RKO (cell line): ENCODE results near the gene PLEKHH3.
A peak's percentile ranks its signal among the peaks of the same experiment; 100 is the strongest.

Experiments
- DNase-seq: peaks from one replicate; pipeline ENCODE4 v3.0.0-alpha.2; 2016; ENCODE audit warnings: low spot score

The PLEKHH3 gene

GRCh38 chr17:42685831-42686230 is 9.0 kb upstream of the PLEKHH3 start:
- no peak for DNase-seq

- DNase-seq, result no peak
These were observed 8.2 kb upstream of the PLEKHH3 start for GRCh38 chr17:42684929-42685556.

GRCh38 chr17:42683407-42684034 is 6.7 kb upstream of the PLEKHH3 start:
- no peak for DNase-seq

GRCh38 chr17:42682722-42683403 is 6.1 kb upstream of the PLEKHH3 start:
- peak; percentile 69 for DNase-seq

- DNase-seq, result peak; percentile 80
These were observed 5.4 kb upstream of the PLEKHH3 start, which contains the start of gene CNTNAP1 for GRCh38 chr17:42681976-42682721. CNTNAP1 (plus strand) TSS chr17:42682531; CDS start chr17:42682830, 299 bp downstream.

GRCh38 chr17:42680331-42680808 is 3.6 kb upstream of the PLEKHH3 start:
- peak; percentile 84 for DNase-seq

- peak; percentile 87 for DNase-seq
These were observed 2.9 kb upstream of the PLEKHH3 start for GRCh38 chr17:42679492-42680330.

- peak; percentile 85 for DNase-seq
These were observed 2.2 kb upstream of the PLEKHH3 start for GRCh38 chr17:42678951-42679491.

- DNase-seq, result peak; percentile 95
These were observed 1.4 kb upstream of the PLEKHH3 start for GRCh38 chr17:42677921-42678781.

GRCh38 chr17:42677012-42677857 is 441 bp upstream of the PLEKHH3 start:
- DNase-seq, result peak; percentile 99

GRCh38 chr17:42675965-42676423 is 800 bp downstream of the PLEKHH3 start:
- peak; percentile 48 for DNase-seq

- no peak for DNase-seq
These were observed 1.3 kb downstream of the PLEKHH3 start for GRCh38 chr17:42675348-42675964.

- no peak for DNase-seq
These were observed 1.9 kb downstream of the PLEKHH3 start for GRCh38 chr17:42674755-42675347.

GRCh38 chr17:42673885-42674754 is 2.7 kb downstream of the PLEKHH3 start:
- peak; percentile 37 for DNase-seq

- no peak for DNase-seq
These were observed 3.4 kb downstream of the PLEKHH3 start for GRCh38 chr17:42673266-42673884.

GRCh38 chr17:42672038-42672437 is 4.8 kb downstream of the PLEKHH3 start:
- DNase-seq, result no peak
